IPS-NIHi7 (cell line): ENCODE results near the gene SRD5A3.
"Not testable (repeated sequence)": the region's sequence is repeated elsewhere in the genome, so short reads cannot be mapped to it uniquely, and the experiment has no call there.

Experiments used
- DNase-seq: peaks from one replicate; pipeline ENCODE4 v3.0.0; 2012; ENCODE audit warnings: mixed read lengths; ENCODE audit errors: extremely low spot score

The SRD5A3 gene

DNA sequence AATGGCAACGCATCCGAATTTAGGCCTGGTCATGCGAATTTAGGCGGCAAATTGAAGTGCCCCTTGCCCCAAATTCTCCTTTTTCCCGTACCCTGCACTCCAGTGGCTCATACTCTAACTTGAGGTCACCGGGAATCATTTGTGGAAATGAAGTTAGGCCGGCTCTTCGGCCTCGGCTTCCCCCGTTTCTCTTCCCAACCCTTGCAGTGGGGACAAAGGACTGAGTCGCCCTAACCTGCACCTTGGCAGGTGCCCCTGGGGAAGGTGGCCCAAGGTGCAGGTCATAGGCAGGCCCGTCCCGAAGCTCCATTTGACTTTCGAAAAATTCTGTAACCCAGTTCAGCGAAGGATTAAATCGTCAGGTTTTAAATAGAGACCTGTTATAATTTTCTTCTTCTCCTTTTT, 811 bp downstream of the SRD5A3 start:
- no peak for DNase-seq

DNA sequence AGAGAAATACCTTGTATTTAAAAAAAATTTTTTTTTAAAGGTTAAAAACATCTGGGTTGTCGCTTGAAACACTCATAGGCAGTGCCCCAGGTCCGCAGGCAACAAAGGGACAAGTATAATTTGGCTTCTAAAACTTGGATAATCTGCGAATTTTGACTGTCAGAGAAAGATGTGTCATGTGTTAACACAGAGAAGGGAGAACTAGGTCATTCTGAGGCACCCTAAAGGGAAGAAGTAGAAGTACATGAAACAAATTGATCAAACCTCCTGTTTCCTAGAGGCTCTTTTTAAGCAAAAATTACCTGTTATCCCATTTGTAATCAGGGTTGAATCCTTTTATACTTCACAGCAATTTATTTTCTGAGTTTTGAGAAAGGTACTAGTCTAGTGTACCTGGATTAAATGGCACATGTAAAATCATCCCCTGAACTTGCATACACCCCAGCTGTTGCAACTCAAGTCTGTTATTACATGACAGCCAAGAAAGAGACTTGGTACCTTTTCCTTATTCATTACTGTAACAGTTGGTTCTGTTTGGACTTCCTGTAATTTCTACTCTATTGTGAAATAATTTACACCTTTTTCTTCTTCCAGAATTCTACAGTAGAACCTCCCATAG, 1.7 kb downstream of the SRD5A3 start:
- DNase-seq: no peak

DNA sequence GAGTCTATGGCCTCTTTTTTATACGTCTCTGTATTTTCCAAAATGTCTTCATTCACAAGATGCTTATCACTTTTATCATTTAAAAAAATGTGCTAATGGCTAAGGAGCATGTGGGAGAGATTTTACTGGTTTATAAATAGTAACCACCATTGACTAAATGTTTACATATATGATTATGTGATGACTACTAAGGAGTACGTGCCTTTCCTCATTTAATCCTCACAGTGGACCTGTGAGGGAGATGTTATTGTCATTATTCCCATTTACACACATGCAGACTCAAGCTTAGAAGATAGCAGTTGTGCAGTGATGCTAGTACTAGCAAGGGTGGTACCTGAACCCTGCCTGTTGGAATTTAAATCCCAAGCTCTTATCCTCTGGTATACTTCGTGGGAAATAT, 2.4 kb downstream of the SRD5A3 start:
- no peak for DNase-seq

DNA sequence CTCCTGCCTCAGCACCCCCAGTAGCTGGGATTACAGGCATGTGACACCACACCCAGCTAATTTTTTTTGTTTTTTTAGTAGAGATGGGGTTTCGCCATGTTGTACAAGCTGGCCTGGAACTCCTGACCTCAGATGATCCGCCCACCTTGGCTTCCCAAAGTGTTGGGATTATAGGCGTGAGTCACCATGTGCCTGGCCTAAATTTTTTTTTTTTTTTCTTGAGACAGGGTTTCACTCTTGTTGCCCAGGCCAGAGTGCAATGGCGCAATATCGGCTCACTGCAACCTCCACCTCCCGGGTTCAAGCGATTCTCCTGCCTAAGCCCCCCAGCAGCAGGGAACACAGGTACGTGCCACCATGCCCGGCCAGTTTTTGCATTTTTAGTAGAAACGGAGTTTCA, 4.8 kb downstream of the SRD5A3 start:
- not testable (repeated sequence) for DNase-seq

DNA sequence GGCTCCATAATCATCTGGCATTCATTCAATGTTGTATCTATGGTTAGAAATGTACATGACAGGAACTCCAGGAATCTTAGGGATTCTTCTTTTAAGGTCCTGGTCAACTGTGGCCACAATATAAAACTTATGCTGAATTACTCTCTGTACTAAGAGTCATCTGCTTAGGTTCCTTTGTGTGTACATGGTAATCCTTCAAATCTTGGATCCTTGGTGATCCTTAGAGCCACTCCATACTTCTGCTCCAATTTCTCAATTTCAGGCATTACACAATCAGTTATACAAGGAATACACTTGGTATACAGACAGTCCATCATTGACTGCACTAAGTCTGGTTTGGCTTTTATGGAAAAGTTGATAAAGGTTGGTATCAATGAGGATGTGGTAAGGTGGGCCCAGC, 5.8 kb downstream of the SRD5A3 start:
- no peak for DNase-seq

DNA sequence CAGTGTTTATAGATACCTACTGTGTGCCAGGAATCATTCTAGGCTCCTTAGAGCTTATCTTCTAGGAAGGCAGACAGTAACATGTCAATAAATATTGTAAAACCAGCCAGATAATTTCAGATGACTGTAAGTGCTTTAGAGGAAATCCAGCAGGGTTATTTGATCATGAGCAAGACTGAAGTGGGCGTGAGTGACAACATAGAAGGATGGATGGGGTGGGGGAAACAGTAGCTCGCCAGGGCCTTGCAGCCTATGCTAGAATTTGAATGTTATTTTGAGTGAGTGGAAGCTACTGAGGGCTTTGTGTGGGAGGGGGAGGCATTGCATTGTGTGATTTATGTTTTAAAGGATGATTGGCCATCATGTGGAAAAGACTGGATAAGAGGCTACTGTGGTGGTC, 6.7 kb downstream of the SRD5A3 start:
- DNase-seq: no peak

DNA sequence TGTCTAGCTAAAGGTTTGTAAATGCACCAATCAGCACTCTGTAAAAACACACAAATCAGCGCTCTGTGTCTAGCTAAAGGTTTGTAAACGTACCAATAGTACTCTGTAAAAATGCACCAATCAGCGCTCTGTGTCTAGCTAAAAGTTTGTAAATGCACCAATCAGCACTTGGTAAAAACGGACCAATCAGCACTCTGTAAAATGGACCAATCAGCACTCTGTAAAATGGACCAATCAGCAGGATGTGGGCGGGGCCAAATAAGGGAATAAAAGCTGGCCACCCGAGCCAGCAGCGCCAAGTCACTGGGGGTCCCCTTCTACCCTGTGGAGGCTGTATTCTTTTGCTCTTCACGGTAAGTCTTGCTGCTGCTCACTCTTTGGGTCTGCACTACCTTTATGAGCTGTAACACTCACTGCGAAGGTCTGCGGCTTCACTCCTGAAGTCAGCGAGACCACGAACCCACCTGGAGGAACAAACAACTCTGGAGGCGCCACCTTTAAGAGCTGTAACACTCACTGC, 7.2 kb downstream of the SRD5A3 start:
- not testable (repeated sequence) for DNase-seq

DNA sequence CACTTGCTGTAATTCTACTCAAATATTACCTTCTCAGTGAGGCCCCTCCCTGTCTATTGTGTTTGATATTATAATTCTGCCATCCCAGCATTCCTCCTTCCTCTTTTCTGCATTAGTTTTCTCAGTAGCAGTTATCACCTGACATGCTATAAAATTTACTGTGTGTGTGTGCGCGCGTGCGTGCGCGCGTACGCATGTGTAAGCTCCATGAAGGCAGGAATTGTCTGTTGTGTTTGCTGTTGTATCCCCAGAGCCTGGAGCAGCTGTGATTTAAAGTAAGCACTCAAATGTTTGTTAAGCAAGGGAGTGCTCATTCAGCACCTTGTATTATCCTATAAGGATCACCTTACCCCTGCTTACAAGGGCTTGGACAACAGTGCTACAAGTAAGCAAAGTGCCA, 8.6 kb downstream of the SRD5A3 start:
- DNase-seq: no peak

DNA sequence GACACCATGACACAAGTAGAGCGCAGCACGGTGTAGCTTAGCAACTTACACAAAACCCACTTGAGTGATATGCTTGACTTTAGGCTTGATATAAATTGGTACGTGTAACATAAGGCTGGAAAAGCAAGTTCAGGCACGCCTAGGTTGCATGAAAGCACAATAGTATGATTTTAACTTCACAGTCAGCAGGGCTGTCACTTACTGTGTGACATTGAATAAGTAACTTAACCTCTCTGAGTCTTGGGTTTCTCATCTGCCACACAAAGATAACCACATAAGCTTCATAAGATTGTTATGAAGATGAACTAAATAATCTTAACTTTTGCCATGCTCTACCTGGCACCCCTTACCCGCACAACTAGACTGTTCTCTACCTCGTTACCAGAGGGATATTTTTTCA, 9.5 kb downstream of the SRD5A3 start:
- DNase-seq: no peak

DNA sequence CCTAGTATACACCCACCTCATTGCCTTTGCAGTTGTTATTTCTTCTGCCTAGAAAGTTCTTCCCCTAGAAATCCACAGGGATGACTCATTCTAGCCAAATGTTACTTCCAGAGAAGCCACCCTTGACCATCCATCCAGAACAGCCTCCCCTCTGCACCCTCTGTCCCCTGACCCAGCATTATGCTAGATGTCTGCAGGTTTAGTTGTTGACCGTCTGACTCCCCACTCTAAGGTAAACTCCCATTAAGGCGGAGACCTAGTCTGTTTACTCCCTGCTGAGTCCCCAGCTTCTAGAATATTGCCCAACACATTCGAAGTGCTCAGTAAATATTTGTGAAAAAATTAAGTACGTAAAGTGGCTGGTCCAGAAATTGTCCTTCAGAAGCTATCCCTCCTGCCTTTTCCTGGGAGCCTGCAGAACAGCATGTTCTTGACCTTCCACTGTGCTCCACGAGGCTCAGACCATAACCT, 11.0 kb downstream of the SRD5A3 start:
- no peak for DNase-seq

DNA sequence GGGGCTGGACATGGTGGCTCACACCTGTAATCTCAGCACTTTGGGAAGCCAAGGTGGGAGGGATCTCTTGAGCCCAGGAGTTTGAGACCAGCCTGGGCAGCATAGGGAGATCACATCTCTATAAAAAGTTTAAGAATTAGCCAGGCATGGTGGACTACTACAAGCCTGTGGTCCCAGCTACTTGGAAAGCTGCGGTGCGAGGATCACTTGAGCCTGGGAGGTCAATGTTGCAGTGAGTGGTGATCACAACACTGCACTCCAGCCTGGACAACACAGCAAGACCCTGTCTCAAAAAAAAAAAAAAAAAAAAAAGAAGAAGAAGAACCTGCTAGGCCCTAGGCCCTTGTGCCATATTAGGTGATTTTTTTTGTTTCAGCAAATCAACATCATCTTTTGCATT, 12.2 kb downstream of the SRD5A3 start:
- no peak for DNase-seq

DNA sequence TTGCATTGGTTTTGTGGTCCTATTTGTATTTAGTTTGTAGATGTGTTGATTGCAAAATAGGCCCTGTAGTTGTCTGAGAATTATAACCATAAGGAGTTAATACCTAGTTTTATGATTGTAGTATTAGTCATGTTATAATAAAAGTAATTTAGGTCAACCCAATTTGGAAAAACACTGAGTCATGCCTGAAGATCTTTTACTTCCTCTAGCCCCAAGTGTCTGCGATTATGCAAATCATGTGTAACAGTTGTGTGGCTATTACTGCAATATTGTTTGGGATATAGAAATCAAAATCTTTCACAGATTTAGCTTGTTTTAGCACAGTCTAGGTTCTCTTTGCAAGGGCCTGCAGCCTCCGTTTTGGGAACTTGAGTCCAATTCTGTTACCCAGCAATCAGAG, 12.6 kb downstream of the SRD5A3 start:
- no peak for DNase-seq

DNA sequence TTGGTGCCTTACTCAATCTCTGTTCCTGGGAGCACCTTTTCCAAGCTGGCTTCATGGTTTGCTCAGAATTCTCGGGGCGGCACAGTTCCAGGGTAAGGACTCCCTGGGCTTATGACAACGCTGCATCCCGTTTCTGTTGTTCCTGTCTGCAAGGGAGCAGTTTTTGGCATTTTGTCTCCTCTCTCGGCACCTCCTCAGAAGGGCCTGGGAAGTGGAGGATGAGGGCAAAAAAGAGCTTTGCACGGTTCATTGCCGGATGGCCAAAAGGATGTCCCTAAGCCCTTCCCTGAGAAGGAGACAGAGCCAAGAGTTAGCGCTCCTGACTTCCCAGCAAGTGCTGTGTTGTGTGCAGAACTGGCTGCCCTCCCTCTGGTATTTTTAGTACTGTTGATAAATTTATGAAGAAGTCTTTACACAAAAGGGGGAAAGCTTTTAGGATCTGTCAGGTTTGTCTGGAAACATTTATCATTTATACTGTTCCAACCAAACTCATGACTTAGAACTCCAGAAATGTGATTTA, 13.4 kb downstream of the SRD5A3 start:
- no peak for DNase-seq

DNA sequence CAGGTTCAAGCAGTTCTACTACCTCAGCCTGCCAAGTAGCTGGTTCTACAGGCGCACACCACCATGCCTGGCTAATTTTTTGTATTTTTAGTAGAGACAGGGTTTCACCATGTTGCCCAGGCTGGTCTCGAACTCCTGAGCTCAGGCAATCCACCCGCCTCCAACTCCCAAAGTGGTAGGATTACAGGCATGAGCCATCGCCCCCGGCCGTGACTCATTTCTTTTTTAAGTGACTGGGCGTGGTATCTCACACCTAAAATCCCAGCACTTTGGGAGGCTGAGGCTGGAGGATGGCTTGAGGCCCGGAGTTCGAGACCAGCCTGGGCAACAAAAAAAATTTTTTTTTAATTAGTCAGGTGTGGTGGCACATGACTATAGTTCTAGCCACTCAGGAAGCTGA, 16.9 kb downstream of the SRD5A3 start:
- DNase-seq: not testable (repeated sequence)

DNA sequence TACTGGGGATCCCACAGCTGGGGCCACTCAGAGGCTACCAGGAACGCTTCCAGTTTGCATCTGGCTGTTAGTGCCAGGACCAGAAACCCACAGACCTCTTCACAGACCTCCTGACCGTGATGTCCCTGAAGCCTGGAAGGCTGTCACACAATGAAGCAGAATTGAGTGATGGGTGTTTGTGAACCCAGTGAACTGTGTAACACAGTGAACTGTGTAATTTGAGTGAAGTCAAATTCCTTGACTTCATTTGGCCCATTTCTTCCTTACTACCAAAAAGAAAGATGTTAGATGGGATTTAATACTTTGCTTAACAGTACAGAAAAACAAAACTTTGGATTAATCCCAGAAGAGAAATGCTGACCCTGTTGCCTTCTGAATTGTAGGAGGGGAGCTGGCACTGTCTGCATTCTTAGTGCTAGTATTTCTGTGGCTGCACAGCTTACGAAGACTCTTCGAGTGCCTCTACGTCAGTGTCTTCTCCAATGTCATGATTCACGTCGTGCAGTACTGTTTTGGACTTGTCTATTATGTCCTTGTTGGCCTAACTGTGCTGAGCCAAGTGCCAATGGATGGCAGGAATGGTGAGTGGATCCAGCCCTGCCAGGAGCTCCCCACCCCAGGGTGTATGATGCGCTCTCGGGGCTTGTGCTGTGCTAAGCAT, 17.8 kb downstream of the SRD5A3 start:
- no peak for DNase-seq

DNA sequence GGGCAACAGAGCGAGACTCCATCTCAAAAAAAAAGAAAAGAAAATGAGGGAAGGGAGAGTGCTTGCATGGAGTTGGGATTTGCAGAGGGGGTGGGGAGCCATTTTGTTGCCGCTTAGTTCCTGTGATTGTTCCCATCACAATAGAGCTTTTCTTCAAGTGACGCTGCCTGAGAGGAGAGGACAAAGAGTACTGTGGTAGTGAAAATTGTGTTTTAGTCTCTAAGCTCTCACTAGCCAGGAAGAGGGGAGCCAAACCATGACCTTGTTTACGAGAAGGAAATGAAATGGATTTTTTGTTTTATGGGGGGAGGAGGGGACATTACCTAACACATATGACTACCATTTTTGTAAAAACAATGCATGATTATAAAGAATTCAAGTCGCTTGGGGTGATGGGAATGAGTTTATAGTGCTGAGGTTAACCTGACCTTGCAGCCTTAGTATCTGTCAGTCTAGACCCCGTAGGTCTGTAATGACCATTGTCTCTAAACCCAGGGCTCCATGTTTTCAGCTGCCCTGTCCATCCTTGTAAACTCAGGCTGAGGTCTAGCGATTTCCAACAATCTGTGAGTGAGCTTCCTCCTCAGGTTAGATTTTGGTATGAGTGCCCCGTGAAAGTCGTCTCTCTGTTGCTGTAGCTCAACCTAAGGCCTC, 18.8 kb downstream of the SRD5A3 start:
- no peak for DNase-seq

DNA sequence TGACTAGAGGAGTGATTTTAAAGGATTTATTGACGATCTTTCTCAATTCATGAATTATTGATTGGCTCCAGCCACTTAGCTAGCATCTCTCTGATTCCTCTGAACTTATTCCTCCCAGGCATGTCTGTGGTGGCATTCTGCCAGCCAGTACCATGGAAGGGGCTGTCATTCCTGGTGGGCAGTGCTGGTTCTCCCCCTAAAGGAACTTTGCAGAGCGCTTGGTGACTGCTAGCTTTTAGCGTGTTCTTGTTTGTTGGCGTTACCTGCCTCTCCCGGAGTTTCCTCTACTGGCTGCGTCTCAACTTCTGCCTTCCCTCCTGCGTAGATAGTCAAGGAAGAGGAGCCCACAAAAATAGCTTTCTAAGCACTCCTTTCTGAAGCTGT, 19.3 kb downstream of the SRD5A3 start:
- DNase-seq: no peak

DNA sequence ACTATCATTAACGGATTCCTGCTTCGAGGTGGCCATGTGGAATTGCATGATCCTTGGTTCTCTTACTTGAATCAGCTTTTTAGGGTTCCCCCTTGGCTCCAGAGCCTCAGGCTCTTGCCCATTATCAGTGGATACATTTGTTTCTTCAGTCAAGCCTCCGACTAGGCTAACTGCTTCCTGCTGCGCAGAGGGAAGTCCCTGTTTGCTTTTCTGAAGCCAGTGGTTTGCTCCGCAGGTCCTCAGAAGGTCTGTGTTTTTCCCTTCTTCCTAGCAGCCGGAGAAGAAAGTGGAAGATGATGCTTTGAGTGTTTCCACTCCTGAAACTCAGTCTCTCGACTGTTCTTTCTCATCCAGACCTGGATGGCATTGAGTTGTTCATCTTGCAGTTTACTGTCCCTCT, 20.6 kb downstream of the SRD5A3 start:
- no peak for DNase-seq

DNA sequence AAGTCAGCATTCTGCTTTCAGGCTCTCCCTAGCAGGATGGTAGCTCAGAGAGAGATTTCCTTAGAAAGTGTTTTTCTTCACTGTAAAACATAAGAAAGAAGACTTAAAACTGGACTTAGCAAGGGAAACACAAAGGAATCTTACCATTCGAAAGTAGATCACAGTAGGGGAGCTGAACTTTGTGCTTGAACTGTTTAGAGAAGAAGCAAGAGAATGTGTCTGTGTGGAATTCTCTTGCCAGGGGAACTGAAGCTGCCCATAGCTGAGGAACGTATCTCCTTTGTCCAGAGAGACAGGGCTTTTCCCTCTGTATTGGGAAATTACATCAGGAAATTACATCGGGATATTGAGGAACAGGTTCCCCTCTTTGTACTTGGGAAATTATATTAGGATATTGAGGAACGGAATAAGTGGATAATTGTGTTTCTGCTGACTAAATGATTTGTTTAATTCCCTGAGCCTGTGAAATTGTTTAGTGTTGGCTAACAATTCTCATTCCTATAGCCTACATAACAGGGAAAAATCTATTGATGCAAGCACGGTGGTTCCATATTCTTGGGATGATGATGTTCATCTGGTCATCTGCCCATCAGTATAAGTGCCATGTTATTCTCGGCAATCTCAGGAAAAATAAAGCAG, 21.2 kb downstream of the SRD5A3 start:
- no peak for DNase-seq

DNA sequence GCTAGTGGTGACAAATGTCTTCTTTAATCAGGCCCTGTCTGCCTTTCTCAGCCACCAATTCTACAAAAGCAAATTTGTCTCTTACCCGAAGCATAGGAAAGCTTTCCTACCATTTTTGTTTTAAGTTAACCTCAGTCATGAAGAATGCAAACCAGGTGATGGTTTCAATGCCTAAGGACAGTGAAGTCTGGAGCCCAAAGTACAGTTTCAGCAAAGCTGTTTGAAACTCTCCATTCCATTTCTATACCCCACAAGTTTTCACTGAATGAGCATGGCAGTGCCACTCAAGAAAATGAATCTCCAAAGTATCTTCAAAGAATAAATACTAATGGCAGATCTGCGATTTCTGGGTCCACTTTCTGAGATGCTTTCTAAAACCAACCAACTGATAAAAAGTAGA, 23.9 kb downstream of the SRD5A3 start:
- DNase-seq: no peak

DNA sequence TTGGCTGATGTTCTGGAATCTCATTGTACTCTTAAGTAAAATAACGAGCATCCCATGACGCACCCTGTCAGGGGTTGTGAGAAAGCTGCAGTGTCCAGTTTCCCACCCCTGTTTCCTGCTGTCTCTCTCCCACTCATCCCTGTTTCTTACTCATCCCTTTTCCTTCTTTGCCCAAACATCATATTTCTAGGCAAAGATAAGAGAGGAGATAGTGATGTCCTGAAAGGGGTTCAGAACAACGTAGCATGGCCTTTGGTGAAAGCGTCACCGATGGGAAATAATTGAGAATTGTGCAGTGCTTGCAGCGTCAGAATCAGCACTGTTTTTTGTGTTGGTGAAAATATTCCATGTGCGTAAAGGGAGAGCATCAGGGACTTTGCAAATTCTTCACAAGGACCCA, 26.2 kb downstream of the SRD5A3 start:
- no peak for DNase-seq

DNA sequence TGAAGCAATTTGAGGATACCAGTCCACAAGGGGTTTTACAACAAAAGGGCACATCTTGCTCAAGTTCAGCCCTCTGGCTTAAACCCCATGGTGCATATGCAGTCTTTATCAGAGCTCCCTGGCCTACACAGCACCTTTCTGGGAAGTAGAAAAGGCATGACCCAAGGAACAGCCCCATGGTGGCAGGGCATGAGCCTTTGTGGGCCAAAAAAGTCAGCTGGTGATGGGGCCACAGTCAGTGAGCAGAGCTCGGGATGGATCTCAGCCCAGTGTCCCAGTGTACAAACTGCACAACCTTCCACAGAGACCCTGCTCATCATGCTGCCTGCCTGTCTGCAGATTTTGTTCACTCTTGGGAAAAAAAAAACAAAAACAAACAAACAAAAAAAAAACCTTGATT, 27.4 kb downstream of the SRD5A3 start:
- no peak for DNase-seq
